HS-27A (cell line): Measurements from ENCODE around the gene OR5A2.
A peak's percentile ranks its signal among the peaks of the same experiment; 100 is the strongest.
"Not testable (repeated sequence)": the region's sequence is repeated elsewhere in the genome, so short reads cannot be mapped to it uniquely, and the experiment has no call there.

Experiments used
- DNase-seq: peaks from one replicate; pipeline ENCODE4 v3.0.0-alpha.2; 2012; ENCODE audit warnings: low read depth, missing footprints

The OR5A2 gene

DNA sequence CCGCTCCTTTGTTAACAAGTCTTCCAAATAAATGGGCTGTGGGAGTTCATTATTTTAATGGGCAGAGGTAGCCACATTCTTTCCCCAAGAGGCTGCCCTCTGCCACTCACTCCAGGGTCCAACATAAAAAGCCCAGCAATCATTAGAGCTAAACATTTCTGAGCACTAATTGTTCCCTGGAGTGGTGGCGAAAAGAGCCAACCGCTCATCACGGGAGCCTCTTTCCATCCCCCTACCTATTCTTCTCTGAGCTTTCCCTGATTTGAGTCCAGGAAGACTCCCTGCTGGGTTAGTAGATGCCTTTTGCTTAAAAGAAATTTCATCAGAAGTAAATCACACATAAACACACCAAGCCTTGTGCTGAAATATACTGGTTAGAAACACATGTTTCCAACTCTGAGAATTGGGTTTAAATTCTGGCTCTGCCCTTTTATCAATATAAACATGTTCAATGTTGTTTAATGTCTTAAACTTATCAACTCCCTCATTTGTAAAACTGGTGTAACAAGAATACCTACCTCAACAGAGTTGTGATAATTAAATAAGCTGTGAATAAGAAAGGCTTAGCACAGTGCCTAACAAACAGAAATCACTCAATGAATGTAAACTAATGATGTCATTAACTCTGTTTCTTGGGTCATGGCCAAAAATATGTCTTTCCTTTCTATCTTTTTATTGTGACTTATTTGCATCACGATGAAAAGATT lies at the start of gene OR5A2:
Gene OR5A2, minus strand, starts transcription at position 53 of the 707 bp plus-strand sequence. CDS start 3,460 bp downstream, outside the sequence.
- DNase-seq = no peak

DNA sequence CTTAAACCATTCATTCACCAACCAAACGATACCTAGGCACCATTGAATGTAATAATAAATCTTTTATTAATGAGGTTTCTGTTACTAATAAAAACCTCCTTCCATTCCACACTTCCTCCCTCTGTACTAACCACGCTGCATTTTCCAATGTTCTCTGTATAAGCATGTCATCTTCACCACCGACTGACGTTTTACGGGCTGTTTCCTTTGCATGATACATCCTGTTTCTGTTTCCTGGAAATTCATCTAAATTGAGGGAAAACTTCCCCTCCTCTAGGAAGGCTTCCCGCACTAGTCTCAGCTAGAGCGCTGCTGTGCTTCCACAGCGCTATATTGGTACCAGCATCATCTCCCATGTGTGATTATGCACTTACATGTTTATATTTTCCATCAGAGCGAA lies 49.0 kb upstream of the OR5A2 start:
- DNase-seq = no peak

GRCh38 chr11:59473015-59473414 lies 46.8 kb upstream of the OR5A2 start, which contains the start of gene OR4D10:
OR4D10 (plus strand) TSS chr11:59473315; CDS start chr11:59477430, 4,115 bp downstream.
- DNase-seq = no peak

- no peak for DNase-seq
These were observed 37.0 kb upstream of the OR5A2 start for GRCh38 chr11:59463190-59463641.

DNA sequence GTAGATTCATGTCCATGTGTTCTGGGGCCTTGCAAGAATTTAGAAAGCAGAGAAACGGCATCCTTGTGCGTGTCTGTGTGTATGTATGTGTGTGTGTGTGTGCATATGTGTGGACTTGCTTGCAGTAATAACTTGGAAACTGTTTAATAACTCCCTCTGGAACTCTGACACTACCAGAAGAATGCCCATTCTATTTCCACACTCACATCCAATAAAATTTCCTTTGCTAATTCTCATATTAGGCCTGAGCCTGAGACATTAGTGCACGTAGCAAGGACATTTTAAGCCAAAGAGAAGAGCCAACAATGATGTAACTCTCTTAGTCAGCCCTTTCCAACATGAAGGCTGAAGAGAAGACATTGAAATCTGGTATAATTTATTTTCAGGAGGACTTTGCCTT lies 33.7 kb upstream of the OR5A2 start:
- no peak for DNase-seq

GRCh38 chr11:59456661-59457060 lies 30.4 kb upstream of the OR5A2 start, which contains the start of gene OR4D6:
OR4D6 (plus strand) TSS chr11:59456961; CDS start chr11:59456961, 0 bp downstream.
- DNase-seq = no peak

DNA sequence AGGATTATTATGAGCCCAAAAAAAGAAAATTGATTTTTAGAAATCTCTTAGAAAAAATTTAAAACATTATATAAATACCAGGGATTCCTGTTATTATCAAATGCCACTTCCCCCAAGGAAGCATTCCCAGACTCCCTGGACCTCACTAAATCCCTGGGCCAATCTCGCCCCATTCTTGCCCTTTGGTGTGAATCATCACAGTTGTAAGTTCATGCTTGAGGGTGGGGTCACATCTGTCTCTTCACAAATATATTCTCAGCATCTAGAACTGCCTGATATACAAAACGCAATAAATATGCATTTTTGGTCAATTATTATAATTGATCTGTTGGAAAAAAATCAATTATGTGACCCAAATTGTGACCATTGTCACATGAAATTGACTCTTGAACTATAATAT lies 22.3 kb upstream of the OR5A2 start:
- no peak for DNase-seq

GRCh38 chr11:59445624-59446023 lies 19.4 kb upstream of the OR5A2 start:
- DNase-seq = not testable (repeated sequence)

- DNase-seq = no peak
These were observed 11.6 kb upstream of the OR5A2 start for GRCh38 chr11:59437770-59438169.

DNA sequence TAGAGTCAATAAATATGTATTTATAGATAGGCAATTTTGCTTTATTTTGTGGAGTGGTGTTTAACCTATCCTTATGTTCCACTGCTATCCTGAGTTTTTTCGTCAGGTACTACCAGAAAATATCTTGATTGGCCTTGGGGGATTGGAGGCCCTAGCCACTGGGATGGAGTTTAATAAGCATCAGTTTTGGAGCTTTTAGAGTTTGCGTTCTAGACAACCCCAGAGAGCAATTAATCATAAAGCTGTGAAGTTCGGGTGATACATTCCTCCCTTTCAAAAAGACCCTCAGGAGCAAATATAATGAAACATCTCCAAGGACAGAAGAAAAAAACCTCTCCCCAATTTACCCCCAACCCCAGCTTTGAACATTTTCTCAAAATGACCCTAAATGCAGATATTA lies 10.0 kb upstream of the OR5A2 start, which contains the start of gene OR5A1:
Gene OR5A1, plus strand, starts transcription at position 301 of the 400 bp plus-strand sequence. CDS start 6,700 bp downstream, outside the sequence.
- DNase-seq = no peak

GRCh38 chr11:59429924-59430516 lies 3.8 kb upstream of the OR5A2 start:
- peak; percentile 24 for DNase-seq

DNA sequence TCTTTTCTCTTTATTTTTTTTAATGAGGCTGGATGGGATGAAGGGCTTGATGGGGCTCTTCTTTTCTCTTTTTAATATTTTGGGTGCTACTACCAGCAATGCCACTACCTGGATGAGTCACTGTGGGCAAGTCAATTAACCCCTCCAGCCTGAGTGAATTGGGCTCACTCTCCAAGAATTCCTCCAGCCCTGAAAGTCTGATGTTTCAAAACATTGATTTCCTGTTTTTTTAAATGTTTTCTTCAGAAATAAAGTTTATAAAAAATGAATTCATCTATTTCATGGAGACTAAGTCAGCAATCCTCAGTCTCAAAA lies 812 bp upstream of the OR5A2 start:
- no peak for DNase-seq

- DNase-seq = no peak
These were observed 1.1 kb downstream of the OR5A2 start for GRCh38 chr11:59425131-59425530.

DNA sequence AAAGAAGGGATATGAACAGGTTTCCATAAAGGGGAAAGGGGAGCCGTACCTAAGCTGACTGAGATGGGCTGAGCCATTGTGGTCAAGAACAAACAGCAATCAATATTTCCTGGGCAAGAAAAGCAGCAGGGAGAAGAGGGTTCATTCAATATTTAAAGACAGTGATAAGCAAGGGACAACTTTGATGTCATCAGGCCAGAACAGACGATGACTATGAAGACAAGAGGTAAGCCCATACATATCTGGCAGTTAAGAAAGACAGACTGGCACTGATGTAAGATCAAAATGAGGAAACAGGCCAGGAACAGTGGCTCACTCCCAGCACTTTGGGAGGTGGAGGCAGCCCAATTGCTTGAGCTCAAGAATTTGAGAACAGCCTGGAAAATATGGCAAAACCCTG lies 2.4 kb downstream of the OR5A2 start:
- DNase-seq = no peak

GRCh38 chr11:59418156-59418555 lies 8.1 kb downstream of the OR5A2 start:
- DNase-seq = no peak

- DNase-seq = no peak
These were observed 9.2 kb downstream of the OR5A2 start for GRCh38 chr11:59417023-59417422.

DNA sequence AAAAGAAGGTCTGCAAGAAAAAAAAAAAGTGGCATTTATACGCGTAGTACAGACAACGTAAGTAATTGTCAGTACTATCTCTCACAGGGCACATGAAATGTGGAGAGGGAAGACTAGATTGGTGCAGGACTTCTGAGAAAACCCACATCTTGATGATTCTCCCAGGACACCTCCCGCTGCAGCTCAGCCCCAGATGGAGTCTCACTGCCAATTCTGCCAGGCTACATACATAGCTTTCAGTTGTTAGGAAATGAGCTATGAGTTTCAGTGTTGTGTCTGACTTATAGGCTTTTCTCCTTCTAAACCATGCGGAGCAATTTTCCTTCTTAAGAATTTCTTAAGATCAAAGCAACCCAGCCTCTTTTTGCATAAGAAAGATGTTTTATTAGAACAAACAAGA lies 9.6 kb downstream of the OR5A2 start:
- no peak for DNase-seq

DNA sequence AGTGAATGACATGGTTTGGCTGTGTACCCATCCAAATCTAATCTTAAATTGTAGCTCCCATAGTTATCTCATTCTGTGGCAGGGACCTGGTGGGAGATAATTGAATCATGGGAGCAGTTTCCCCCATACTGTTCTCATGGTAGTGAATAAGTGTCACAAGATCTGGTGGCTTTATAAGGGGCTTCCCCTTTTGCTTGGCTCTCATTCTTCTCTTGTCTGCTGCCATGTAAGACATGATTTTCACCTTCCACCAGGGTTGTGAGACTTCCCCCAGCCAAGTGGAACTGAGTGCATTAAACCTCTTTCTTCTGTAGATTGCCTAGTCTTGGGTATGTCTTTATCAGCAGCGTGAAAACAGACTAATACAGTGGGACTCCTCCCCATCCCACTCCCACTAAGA lies 11.1 kb downstream of the OR5A2 start:
- no peak for DNase-seq

DNA sequence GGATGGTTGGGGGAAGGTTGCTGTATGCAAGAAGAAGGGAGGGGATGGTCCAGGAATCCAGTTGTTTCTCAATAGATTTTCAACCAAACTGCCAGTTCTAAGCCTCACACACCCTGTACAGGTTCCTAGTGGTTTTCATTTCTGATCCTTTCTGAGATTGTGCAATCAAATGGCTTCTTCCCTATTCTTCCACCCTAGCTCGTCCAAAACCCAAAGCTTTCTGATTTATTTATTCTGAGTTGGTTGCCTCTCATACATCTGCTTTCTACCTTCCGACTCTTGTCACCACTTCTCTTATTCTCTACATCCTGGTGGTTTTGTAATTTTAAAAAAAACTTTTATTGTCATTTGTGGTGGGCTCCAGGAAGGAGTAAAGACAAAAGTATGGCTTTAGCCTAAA lies 12.6 kb downstream of the OR5A2 start:
- no peak for DNase-seq

DNA sequence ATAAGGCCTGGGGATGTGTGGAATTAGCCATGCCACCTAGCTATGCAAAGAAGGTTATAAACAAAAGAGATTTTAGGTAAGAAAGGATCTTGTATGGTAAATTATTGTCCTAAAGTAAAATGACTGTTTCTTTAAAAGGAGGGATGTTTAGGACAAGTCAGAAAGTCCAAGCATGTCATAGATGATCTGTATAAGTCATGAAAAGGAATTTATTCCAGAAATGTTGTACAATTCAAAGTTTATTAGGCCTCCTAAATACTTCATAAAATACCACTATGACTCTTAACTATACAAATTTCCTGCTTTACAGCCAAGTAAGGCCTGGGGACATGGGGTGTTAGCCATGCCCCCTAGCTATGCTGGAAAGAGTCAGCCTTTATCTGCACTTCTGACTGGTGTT lies 22.7 kb downstream of the OR5A2 start:
- no peak for DNase-seq

GRCh38 chr11:59401262-59401552 lies 25.0 kb downstream of the OR5A2 start:
- no peak for DNase-seq

DNA sequence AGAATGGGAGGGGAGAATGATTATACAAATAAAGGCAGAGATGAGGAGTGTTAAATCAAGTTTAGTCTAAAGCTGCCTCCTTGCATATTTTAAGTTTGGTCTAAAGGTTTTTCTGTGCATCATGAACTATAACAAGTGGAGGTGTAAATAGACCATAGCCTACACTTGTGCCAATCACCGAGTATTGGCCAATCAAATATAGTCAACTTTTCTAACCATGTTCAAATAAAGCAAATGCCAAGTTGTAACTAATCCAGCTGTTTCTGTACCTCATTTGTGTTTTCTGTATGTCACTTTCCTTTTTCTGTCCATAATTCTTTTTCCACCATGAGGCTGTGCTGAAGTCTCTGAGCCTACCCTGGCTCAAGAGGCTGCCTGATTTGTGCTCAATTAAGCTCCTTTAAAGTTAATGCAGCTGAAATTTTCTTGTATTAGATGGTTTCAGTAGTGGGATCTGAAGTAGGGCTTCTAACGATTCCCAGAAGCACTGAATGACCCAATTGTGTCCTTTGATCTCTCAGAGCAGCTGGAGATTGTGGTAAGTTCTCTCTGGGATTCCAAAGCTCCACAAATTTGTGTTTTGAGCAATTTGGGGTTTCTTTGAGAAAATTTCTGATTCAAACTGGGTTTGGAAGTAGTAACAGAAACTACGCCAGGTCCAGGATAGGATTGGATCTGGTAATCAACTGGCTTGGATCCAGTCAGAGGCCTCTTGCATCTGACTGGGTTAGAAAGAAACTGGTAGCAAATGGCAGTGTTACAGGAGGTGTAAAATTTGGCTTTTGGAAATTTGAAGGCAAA lies 25.6 kb downstream of the OR5A2 start:
- no peak for DNase-seq

GRCh38 chr11:59394186-59394585 lies 32.0 kb downstream of the OR5A2 start:
- no peak for DNase-seq
